NCI-H82 (cell line): ENCODE data around the gene MRPL40.
"Not testable (repeated sequence)": the region's sequence is repeated elsewhere in the genome, so short reads cannot be mapped to it uniquely, and the experiment has no call there.

ENCODE experiments used
- DNase-seq: peaks from one replicate; lab custom pipeline; 2025; lab: John Stamatoyannopoulos, UW

The MRPL40 gene

DNA sequence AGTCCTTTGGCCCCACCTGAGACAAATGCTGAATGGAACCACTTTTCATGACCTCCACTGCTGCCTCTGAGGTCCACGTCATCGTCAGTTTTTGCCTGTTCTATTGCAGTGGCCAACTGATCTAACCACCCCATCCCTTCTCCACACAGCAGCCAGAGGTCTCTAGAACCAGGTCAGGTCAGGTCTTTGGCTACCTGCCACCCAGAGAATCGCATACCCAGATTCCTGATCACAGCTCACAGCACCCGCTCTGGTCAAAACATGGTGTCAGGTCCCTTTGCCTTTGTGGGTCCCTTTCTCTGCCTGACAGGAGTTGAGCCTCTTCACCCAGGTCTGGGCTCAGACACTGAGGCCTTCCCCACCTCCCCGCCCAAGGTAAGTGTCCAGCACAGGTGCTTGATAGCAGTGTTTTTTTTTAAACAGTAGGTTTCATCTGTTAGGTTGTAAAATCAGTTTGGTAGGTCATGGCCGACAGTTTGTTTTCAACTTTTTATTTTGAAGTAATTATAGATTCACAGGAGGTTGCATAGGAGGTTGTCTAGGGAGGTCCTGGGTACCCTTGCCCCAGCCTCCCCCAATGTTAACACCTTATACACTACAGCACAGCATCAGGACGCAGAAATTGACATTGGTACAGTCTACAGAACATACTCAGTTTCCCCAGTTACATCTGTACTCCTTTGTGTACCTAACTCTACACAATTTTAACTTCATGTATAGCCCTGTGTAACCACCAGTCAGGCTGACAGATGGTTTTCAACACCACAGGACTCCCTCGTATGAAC lies 8.3 kb downstream of the MRPL40 start:
- no peak for DNase-seq

DNA sequence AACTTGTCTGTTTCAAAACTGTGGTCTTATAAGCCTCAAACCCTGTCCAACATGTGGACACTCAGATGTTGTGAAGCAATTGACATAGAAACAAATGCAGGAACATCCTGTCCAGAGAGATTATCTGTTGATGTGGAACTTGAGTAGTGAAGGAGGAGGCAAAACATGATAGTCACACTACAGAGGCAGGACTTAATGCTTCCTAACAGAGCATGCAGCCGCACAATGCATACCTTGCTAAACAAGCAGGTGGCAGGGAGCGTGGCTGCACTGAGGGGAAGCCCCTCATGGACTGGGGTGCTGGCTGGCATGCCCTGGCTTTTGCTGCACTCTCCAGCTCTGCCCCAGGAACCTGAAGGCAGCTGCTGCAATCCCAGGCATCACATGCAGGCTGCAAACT lies 9.8 kb downstream of the MRPL40 start:
- DNase-seq, result no peak

- no peak for DNase-seq
Measured at GRCh38 chr22:19443544-19444211, 11.3 kb downstream of the MRPL40 start.

- DNase-seq, result not testable (repeated sequence)
Measured at GRCh38 chr22:19445279-19445982, 13.1 kb downstream of the MRPL40 start.

- peak; percentile 41 for DNase-seq
Measured at GRCh38 chr22:19446603-19447329, 14.4 kb downstream of the MRPL40 start.

- peak; percentile 95 for DNase-seq
Measured at GRCh38 chr22:19447330-19448075, 15.2 kb downstream of the MRPL40 start, which contains the start of gene C22orf39. C22orf39 (minus strand) TSS chr22:19447711; CDS start chr22:19447688, 23 bp downstream.

DNA sequence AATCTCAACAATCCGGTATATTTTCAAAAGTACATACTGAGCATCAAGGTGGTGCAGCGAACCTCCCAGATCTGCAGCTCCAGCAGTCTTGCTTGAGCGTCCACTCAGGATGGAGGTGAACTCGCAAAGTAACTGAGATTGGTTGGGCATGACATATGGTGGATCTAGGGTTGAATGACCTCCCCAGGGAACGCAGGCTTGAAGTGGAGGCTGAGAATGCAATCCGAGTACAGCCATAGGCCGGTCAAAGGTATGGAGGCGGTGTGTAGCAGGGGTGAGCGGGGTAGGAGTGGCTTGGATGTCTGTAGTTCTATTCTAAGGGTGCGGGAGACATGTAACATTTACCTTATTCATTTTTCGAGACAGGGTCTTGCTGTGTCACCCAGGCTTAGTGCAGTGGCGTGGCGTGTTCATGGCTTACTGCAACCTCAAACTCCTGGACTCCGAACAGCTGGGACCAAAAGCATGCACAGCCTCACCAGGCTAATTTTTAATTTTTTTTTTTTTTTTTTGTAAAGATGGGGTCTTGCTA lies 15.8 kb downstream of the MRPL40 start:
- peak; percentile 89 for DNase-seq

GRCh38 chr22:19448739-19449421 lies 16.5 kb downstream of the MRPL40 start:
- peak; percentile 11 for DNase-seq

- no peak for DNase-seq
Measured at GRCh38 chr22:19449422-19449767, 17.1 kb downstream of the MRPL40 start.

- DNase-seq, result no peak
Measured at GRCh38 chr22:19450363-19451175, 18.2 kb downstream of the MRPL40 start.

DNA sequence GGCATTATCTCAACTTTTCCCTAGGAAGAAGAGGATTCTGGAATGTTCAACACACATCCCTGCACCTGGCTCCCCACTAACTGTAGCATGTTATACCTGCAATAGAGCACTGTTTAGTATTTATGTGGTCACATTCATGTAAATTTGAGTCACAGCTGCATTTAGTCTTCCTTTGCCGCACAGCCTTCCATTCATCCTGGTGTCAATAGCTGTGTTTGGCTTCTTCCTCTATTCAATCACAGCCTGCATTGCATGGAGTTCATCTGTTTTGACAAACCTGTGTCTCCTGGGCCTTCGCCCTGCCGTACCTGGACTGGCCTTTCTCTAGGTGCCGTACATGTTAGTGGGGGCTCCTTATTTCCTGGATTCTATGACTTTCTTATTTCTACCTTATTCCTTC lies 19.2 kb downstream of the MRPL40 start:
- no peak for DNase-seq

- DNase-seq, result no peak
Measured at GRCh38 chr22:19453718-19454117, 21.4 kb downstream of the MRPL40 start.

DNA sequence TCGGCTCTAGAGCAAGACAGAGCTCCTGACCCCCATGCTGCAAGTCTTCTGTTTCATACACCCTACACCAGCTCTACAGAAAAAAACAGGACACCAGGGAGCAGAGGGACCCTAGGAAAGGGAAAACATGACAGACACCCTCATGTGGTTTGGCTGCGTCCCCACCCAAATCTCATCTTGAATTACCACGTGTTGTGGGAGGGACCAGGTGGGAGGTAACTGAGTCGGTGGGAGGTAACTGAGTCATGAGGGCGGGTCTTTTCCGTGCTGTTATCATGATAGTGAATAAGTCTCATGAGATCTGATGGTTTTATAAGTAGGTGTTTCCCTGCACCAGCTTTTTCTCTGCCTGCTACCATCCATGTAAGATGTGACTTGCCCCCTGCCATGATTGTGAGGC lies 21.8 kb downstream of the MRPL40 start:
- DNase-seq, result no peak

DNA sequence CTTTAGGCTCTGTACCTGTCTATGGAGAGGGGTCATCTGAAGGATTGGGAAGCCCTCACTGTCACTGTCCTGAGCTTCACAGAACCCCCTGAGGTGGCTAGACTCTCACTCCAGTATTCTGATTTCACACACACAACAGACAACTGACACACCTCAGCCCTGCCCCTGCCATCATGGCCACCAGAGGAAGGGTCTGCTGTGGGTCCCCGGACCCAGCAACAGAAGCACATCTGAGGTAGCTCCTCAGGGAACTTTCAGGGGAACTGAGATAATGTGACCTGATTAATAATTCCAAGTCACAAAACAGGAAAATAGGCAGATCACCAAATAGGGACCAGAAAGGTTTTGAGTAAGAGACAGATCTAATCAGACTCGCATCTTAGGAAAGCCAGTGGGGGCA lies 22.7 kb downstream of the MRPL40 start:
- DNase-seq, result no peak

GRCh38 chr22:19455585-19456370 lies 23.4 kb downstream of the MRPL40 start:
- DNase-seq, result no peak

DNA sequence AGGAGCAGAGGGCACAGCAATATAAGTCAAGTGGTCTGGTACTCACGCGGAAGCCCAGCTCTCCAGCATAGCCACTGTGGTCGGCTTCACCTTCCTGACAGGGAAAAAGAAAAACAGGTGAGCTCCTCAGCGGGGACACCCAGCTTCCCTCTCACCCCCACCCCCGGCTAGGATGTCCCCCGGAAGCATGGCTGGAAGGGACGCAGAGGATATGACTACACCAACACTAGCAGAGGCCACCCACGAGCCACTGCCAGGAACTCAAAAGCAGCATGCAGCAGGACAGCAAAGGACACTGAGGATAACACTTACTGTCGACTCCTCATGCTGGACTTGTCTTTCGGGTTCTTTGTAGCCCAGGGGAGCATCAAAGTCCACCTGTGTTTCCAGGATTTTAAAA lies 24.2 kb downstream of the MRPL40 start:
- DNase-seq, result no peak

GRCh38 chr22:19457828-19458428 lies 25.6 kb downstream of the MRPL40 start:
- no peak for DNase-seq

DNA sequence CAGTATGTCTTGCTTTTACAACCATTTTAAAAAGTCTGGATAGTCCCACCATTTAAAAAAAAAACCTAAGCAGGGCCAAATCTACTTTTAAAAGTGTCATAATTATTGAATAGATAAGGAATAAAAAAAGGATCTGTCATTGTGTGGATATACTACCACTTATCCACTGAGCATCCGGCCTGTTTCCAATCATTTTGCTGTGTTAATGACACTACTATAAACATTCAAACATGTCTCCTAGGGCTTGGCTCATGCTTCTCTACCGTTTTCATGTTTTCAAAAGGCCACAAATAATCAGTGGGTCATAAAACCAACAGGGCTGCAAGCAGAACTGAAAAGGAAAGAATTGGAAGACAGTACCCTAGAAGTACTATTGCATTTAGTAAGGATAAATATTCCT lies 27.7 kb downstream of the MRPL40 start:
- no peak for DNase-seq

- no peak for DNase-seq
Measured at GRCh38 chr22:19461506-19461905, 29.2 kb downstream of the MRPL40 start.
